ENCODE results near the gene S100P. TPM values are rescaled to one million over a fixed set of nuclear protein-coding genes. Genes with fewer than 3 reads are reported as not detected.

The S100P gene
- total and polyA plus RNA-seq, 2 of the 4 experiments (the other 2 are of a cell fraction): not detected

GRCh38 chr4:6701371-6701770, 7.7 kb downstream of the S100P start:
- no peak for DNase-seq
- no peak overlapping the region for H3K4me2 ChIP-seq (ENCODE audit: low read depth, low read length)

More at GRCh38 chr4:6701371-6701770, 7.7 kb downstream of the S100P start:
- no peak overlapping the region for H2AK9ac ChIP-seq (replicated peaks; ENCODE audit: low read depth, low read length, poor library complexity)
- peaks cover 11% of the 10 kb centered on the region for H3K9me1 ChIP-seq (ENCODE audit: insufficient read depth, low read length)
- H3K36me3 ChIP-seq (ENCODE audit: control insufficient read depth, insufficient read depth, low read length): peaks cover 7% of the 10 kb centered on the region
- peaks cover 2% of the 10 kb centered on the region; the same call in 1 of the 2 replicates for H3K9me3 ChIP-seq (ENCODE audit: control insufficient read depth, insufficient read depth, low read length)
- dilution Hi-C loops (cut with HindIII; ENCODE audit: low sequenced_read_pairs, unreplicated experiment) (no loop called here), in situ Hi-C loops (cut with MboI; ENCODE audit: low sequenced_read_pairs) (no loop called here), intact Hi-C loops (cut with micrococcal nuclease) (no loop called here)
- no peak overlapping the region for H3K18ac ChIP-seq (ENCODE audit: low read depth, low read length)
- no peak overlapping the region for H2BK120ac ChIP-seq (ENCODE audit: low read depth, low read length)
- no peak for TF ChIP-seq MAFK (IDR thresholded peaks at IDR 0.05; ENCODE audit: low read depth, low read length)
- TF ChIP-seq ELK1 (IDR thresholded peaks at IDR 0.05; ENCODE audit: borderline replicate concordance, low read depth, low read length): no peak
- no peak for TF ChIP-seq CHD1 (IDR thresholded peaks at IDR 0.05; ENCODE audit: low read depth, low read length)
- TF ChIP-seq CTCF (conservative IDR thresholded peaks at IDR 0.05; ENCODE audit: low read depth, low read length): peak; percentile 17; the same call in 1 of the 2 replicates
- no peak for TF ChIP-seq NFE2L2 (IDR thresholded peaks at IDR 0.05; ENCODE audit: low read depth, low read length)
- H3K27ac ChIP-seq (ENCODE audit: insufficient read depth, low read length): no peak overlapping the region
- no peak overlapping the region for H4K5ac ChIP-seq (ENCODE audit: low read depth, low read length)
- H3K79me1 ChIP-seq (ENCODE audit: low read depth in 1 of 2, low read length in 2 of 2): peaks cover 34 to 50% of the 10 kb centered on the region in 2 experiments
- no peak overlapping the region for H2AK5ac ChIP-seq (ENCODE audit: low read depth, low read length)
- H3K4ac ChIP-seq (ENCODE audit: low read depth, low read length): no peak overlapping the region
- H2BK15ac ChIP-seq (ENCODE audit: low read depth, low read length): no peak overlapping the region
- H4K8ac ChIP-seq (ENCODE audit: low read depth in 2 of 2, low read length in 2 of 2): no peak overlapping the region
- H2AFZ ChIP-seq (replicated peaks; ENCODE audit: low read length, poor library complexity): no peak overlapping the region
- no peak overlapping the region for H3K9ac ChIP-seq (ENCODE audit: low read depth, low read length)
- H3K23ac ChIP-seq (ENCODE audit: low read depth, low read length): no peak overlapping the region
- no peak overlapping the region for H3K4me3 ChIP-seq (ENCODE audit: insufficient read depth, low read depth, low read length)
- H4K91ac ChIP-seq (ENCODE audit: insufficient read depth, low read depth, low read length): no peak overlapping the region
- POLR2A ChIA-PET (ENCODE audit: unreplicated experiment): interaction anchor here (0.6 kb wide), 1 partner anchor 61 kb away, joined by 4 read pairs; the partner anchor contains the start of gene MRFAP1
- H4K20me1 ChIP-seq (ENCODE audit: insufficient read depth, low read length): peaks cover 21% of the 10 kb centered on the region; the same call in 1 of the 2 replicates
- no peak overlapping the region for H3K56ac ChIP-seq (ENCODE audit: extremely low read depth, insufficient read depth, low read length)
- no TSS peak for BruUV-seq (replicated peaks)
- H3K27me3 ChIP-seq (ENCODE audit: control insufficient read depth, insufficient read depth, low read length): no peaks in the 10 kb centered on the region
- CTCF ChIA-PET: interaction anchor here (1.9 kb wide), 1 partner anchor 8 kb away, joined by 4 read pairs; the partner anchor contains the start of gene MRFAP1L1
- no peak overlapping the region for H2BK5ac ChIP-seq (ENCODE audit: low read depth, low read length, poor library complexity, severe bottlenecking)
- peaks cover 9% of the 10 kb centered on the region for H3K4me1 ChIP-seq (ENCODE audit: control insufficient read depth, insufficient read depth, low read length)
- no peak overlapping the region for H3K14ac ChIP-seq (replicated peaks; ENCODE audit: low read depth, low read length)
- WGBS, 2 experiments (ENCODE audit: extremely low coverage in 2 of 2, insufficient read length in 1 of 2): 91% methylated on average over 6 of the region's 13 CpGs; no CpG with 5 or more reads in 1 of the 2 experiments
- no peak overlapping the region for H2BK20ac ChIP-seq (ENCODE audit: low read depth, low read length)
- no peak for ATAC-seq (ENCODE audit: low read depth)
